ENCODE measurements around the gene ERCC3. TPM values are rescaled to one million over a fixed set of nuclear protein-coding genes. Genes with fewer than 3 reads are reported as not detected.

The ERCC3 gene
- total RNA-seq, 1 experiment from 2014 or later: 48.1 TPM

DNA sequence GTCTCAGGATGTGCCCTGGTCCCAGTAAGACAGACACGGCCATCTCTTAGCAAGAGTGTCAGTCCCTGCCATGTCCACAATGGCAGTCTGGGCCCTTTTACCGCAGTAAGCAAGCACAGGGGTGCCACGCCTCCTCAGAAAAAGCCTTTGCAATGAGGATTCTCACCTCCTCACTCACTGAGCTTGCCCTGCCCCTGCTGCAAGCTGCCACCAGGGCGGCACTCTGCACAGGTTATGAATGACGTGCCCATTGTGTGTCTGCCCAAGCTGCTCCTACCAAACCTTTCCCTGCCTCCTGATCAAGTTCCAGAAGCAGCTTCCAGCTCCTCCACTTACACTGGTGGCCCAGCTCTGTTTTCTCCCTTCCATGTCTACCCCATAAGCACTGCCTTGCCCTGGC, 23.3 kb downstream of the ERCC3 start:
- POLR2A ChIA-PET: no interaction called here

GRCh38 chr2:127261804-127262406, 32.0 kb downstream of the ERCC3 start:
- DNase-seq (ENCODE audit: low spot score) (no peak), ATAC-seq (no peak)
- CTCF ChIA-PET: no interaction called here
- no peaks in the 10 kb centered on the region for H3K27me3 Mint-ChIP-seq (ENCODE audit: low read depth)
- no peak overlapping the region for H3K27ac Mint-ChIP-seq
- POLR2A ChIA-PET: no interaction called here
- H3K4me1 Mint-ChIP-seq: no peaks in the 10 kb centered on the region
- TF ChIP-seq ARID4B (CRISPR knock-in tag; IDR thresholded peaks at IDR 0.05; ENCODE audit: borderline replicate concordance) (no peak), KAT7 (CRISPR knock-in tag; IDR thresholded peaks at IDR 0.05; ENCODE audit: borderline replicate concordance) (no peak), ETV6 (CRISPR knock-in tag; IDR thresholded peaks at IDR 0.05) (no peak), SMAD4 (CRISPR knock-in tag; IDR thresholded peaks at IDR 0.05) (no peak)
- peaks cover 21% of the 10 kb centered on the region for H3K9me3 Mint-ChIP-seq
- H3K4me3 Mint-ChIP-seq: no peak overlapping the region
- H3K36me3 Mint-ChIP-seq: peaks cover 65% of the 10 kb centered on the region

More for the DNA sequence above, 23.3 kb downstream of the ERCC3 start:
- peaks cover 82% of the 10 kb centered on the region for H3K36me3 Mint-ChIP-seq
- CTCF ChIA-PET: interaction anchor here (0.6 to 2.1 kb wide), 3 partner anchors 10 to 76 kb away, joined by 3 to 6 read pairs (median 4); no protein-coding TSS in a partner anchor
- ATAC-seq (no peak), DNase-seq (ENCODE audit: low spot score) (peak; percentile 16)
- H3K4me3 Mint-ChIP-seq: no peak overlapping the region
- no peaks in the 10 kb centered on the region for H3K27me3 Mint-ChIP-seq (ENCODE audit: low read depth)
- H3K9me3 Mint-ChIP-seq: peaks cover 21% of the 10 kb centered on the region
- TF ChIP-seq ATF1 (CRISPR knock-in tag; IDR thresholded peaks at IDR 0.05) (no peak), SP1 (CRISPR knock-in tag; conservative IDR thresholded peaks at IDR 0.05) (no peak), CREM (CRISPR knock-in tag; IDR thresholded peaks at IDR 0.05) (no peak)
- TF ChIP-seq, protein P1, sequence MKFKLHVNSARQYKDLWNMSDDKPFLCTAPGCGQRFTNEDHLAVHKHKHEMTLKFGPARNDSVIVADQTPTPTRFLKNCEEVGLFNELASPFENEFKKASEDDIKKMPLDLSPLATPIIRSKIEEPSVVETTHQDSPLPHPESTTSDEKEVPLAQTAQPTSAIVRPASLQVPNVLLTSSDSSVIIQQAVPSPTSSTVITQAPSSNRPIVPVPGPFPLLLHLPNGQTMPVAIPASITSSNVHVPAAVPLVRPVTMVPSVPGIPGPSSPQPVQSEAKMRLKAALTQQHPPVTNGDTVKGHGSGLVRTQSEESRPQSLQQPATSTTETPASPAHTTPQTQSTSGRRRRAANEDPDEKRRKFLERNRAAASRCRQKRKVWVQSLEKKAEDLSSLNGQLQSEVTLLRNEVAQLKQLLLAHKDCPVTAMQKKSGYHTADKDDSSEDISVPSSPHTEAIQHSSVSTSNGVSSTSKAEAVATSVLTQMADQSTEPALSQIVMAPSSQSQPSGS (CRISPR knock-in tag; IDR thresholded peaks at IDR 0.05; ENCODE audit: borderline replicate concordance, low read depth): no peak
- H3K27ac Mint-ChIP-seq: no peak overlapping the region
- no peaks in the 10 kb centered on the region for H3K4me1 Mint-ChIP-seq

DNA sequence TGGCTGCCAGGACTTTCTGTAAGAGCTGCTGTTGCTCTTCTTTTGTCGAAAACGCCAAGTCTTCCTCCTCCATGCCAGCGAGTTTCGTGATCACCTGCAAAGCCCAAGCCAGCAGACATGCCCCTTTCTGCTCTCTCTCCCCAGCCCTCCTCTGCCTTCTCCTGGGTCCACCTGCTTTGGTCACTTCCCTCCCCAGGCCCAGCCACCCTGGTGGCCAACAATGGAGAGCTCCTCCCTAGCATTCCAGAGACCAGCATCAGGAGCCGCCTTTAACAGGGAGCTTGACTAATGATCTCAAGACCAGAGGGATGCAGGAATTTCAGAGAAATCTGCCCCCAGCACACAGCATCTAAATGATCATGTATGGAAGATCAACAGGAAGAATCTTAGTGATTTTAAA, 34.6 kb downstream of the ERCC3 start:
- H3K9me3 Mint-ChIP-seq: peaks cover 5% of the 10 kb centered on the region
- ChIA-PET CTCF (interaction anchor here (1.4 to 1.8 kb wide), 2 partner anchors 35 to 62 kb away, joined by 3 to 9 read pairs; partner anchors contain the start of gene ERCC3), POLR2A (no interaction called here)
- no peaks in the 10 kb centered on the region for H3K4me1 Mint-ChIP-seq
- TF ChIP-seq FOXP4 (CRISPR knock-in tag; IDR thresholded peaks at IDR 0.05) (no peak), TCF7 (CRISPR knock-in tag; IDR thresholded peaks at IDR 0.05; ENCODE audit: low read depth) (no peak)
- H3K4me3 Mint-ChIP-seq: no peak overlapping the region
- no peaks in the 10 kb centered on the region for H3K27me3 Mint-ChIP-seq (ENCODE audit: low read depth)
- no peak for DNase-seq (ENCODE audit: low spot score)
- no peak overlapping the region for H3K27ac Mint-ChIP-seq
- peaks cover 40% of the 10 kb centered on the region for H3K36me3 Mint-ChIP-seq
- ATAC-seq: no peak

- CTCF ChIA-PET: interaction anchor here (0.7 kb wide), 1 partner anchor 49 kb away, joined by 3 read pairs; no protein-coding TSS in a partner anchor
- Mint-ChIP-seq H3K4me1 (no peaks in the 10 kb centered on the region), H3K9me3 (no peaks in the 10 kb centered on the region), H3K27me3 (ENCODE audit: low read depth) (no peaks in the 10 kb centered on the region), H3K4me3 (no peak overlapping the region), H3K27ac (no peak overlapping the region), H3K36me3 (peaks cover 34% of the 10 kb centered on the region)
- POLR2A ChIA-PET: no interaction called here
- no peak for ATAC-seq
- DNase-seq (ENCODE audit: low spot score): no peak
- TF ChIP-seq ZNF416 (CRISPR knock-in tag; IDR thresholded peaks at IDR 0.05): no peak
- no peak for TF ChIP-seq NR3C1 (CRISPR knock-in tag; conservative IDR thresholded peaks at IDR 0.05; ENCODE audit: low read depth)
- no peak for TF ChIP-seq CREM (CRISPR knock-in tag; IDR thresholded peaks at IDR 0.05)
- TF ChIP-seq ZNF671 (CRISPR knock-in tag; IDR thresholded peaks at IDR 0.05): no peak
- TF ChIP-seq MYBL2 (CRISPR knock-in tag; IDR thresholded peaks at IDR 0.05): no peak
- no peak for TF ChIP-seq ZNF281 (CRISPR knock-in tag; IDR thresholded peaks at IDR 0.05)
- no peak for TF ChIP-seq OVOL2 (CRISPR knock-in tag; IDR thresholded peaks at IDR 0.05; ENCODE audit: borderline replicate concordance)
Observed at GRCh38 chr2:127256866-127257265, 37.1 kb downstream of the ERCC3 start.
